Neural progenitor cell (in vitro differentiated cells): ENCODE results near the gene PMEPA1. TPM values are rescaled to one million over a fixed set of nuclear protein-coding genes. Genes with fewer than 3 reads are reported as not detected.

ENCODE experiments used
- DNase-seq: peaks from one replicate; pipeline ENCODE4 v3.0.0-alpha.2; 2016; ENCODE audit warnings: low spot score
- H2AFZ ChIP-seq: fragments of 200-600 bp; sonication (generic); replicated peaks from 2 replicates; pipeline ENCODE4 v1.6.1; 2016; ENCODE audit warnings: antibody characterized with exemption
- H3F3A ChIP-seq: fragments of 200-600 bp; sonication (generic); 2 replicates; pipeline ENCODE4 v1.6.1; 2016; ENCODE audit warnings: antibody characterized with exemption, low read depth
- H3K27ac ChIP-seq: fragments of 200-600 bp; sonication (generic); 2 replicates; pipeline ENCODE4 v1.5.1; 2016; ENCODE audit warnings: mild to moderate bottlenecking
- H3K27me3 ChIP-seq: fragments of 200-600 bp; sonication (generic); 2 replicates; pipeline ENCODE4 v1.6.1; 2016; ENCODE audit warnings: mild to moderate bottlenecking, moderate library complexity
- H3K36me3 ChIP-seq: fragments of 200-600 bp; sonication (generic); 2 replicates; pipeline ENCODE4 v1.5.1; 2016
- H3K4me1 ChIP-seq: fragments of 200-600 bp; sonication (generic); 2 replicates; pipeline ENCODE4 v1.6.1; 2016; ENCODE audit warnings: mixed run types
- H3K4me2 ChIP-seq: fragments of 200-600 bp; sonication (generic); 2 replicates; pipeline ENCODE4 v1.6.1; 2016
- H3K4me3 ChIP-seq: fragments of 200-600 bp; sonication (generic); 2 replicates; pipeline ENCODE4 v1.5.1; 2016
- H3K79me2 ChIP-seq: fragments of 200-600 bp; sonication (generic); 2 replicates; pipeline ENCODE4 v1.6.1; 2016; ENCODE audit warnings: low read depth
- H3K9ac ChIP-seq: fragments of 200-600 bp; sonication (generic); 2 replicates; pipeline ENCODE4 v1.6.1; 2016
- H3K9me3 ChIP-seq: fragments of 200-600 bp; sonication (generic); 2 replicates; pipeline ENCODE4 v1.5.1; 2016; ENCODE audit warnings: low read depth
- H4K20me1 ChIP-seq: fragments of 200-600 bp; sonication (generic); 2 replicates; pipeline ENCODE4 v1.6.1; 2016; ENCODE audit warnings: low read depth
- H3K27ac Mint-ChIP-seq: 3 replicates; pipeline ENCODE4 v1.8.0; 2021; ENCODE audit warnings: mixed read lengths
- H3K27me3 Mint-ChIP-seq: 2 replicates; pipeline ENCODE4 v1.8.0; 2022; ENCODE audit warnings: low read depth, mild to moderate bottlenecking, inconsistent platforms, moderate library complexity, mixed read lengths; ENCODE audit not compliant: insufficient read depth
- H3K36me3 Mint-ChIP-seq: 3 replicates; pipeline ENCODE4 v1.8.0; 2021; ENCODE audit warnings: mixed read lengths
- H3K4me1 Mint-ChIP-seq: 3 replicates; pipeline ENCODE4 v1.8.0; 2021; ENCODE audit warnings: mixed read lengths
- H3K4me3 Mint-ChIP-seq: 3 replicates; pipeline ENCODE4 v1.8.0; 2021; ENCODE audit warnings: mild to moderate bottlenecking, moderate library complexity, mixed read lengths
- H3K9me3 Mint-ChIP-seq: 3 replicates; pipeline ENCODE4 v1.8.0; 2020; ENCODE audit warnings: mixed read lengths
- EZH2 ChIP-seq: fragments of 200-600 bp; sonication (generic); IDR thresholded peaks from 2 replicates; pipeline ENCODE4 v1.6.1; 2017; ENCODE audit warnings: antibody characterized with exemption, mild to moderate bottlenecking, moderate library complexity
- EZH2phosphoT487 ChIP-seq: fragments of 200-600 bp; sonication (generic); IDR thresholded peaks from 2 replicates; pipeline ENCODE4 v1.6.1; 2017; ENCODE audit warnings: antibody characterized with exemption
- total RNA-seq: library from RNA; depleted of rRNA; stranded (reverse); fragments of >200 nt; gene quantifications from 2 replicates; pipeline ENCODE4 v1.2.3, GENCODE V29; 2015; ENCODE audit warnings: low replicate concordance
- TF ChIP-seq, protein P1 (sequence below): fragments of 200-600 bp; sonication (generic); IDR thresholded peaks from 2 replicates; pipeline ENCODE4 v1.5.1; 2017; ENCODE audit warnings: antibody characterized with exemption, mild to moderate bottlenecking

PMEPA1 gene
- total RNA-seq, 1 donor from 2014 or later = 1.7 TPM

GRCh38 chr20:57724610-57725405, 15.0 kb upstream of the PMEPA1 start:
- Histone ChIP-seq H3K27me3 (no peaks in the 10 kb centered on the region), H3K9ac (no peak overlapping the region), H3F3A (no peaks in the 10 kb centered on the region), H3K79me2 (no peaks in the 10 kb centered on the region), H3K4me2 (no peak overlapping the region), H3K4me3 (no peak overlapping the region), H2AFZ (no peak overlapping the region), H3K36me3 (no peaks in the 10 kb centered on the region), H3K27ac (no peak overlapping the region), H3K9me3 (no peaks in the 10 kb centered on the region), H4K20me1 (no peaks in the 10 kb centered on the region), H3K4me1 (no peaks in the 10 kb centered on the region)
- Mint-ChIP-seq H3K4me3 (no peak overlapping the region), H3K4me1 (peaks cover 18% of the 10 kb centered on the region), H3K36me3 (no peaks in the 10 kb centered on the region), H3K27ac (peak overlapping the region; percentile 58), H3K27me3 (peaks cover 8% of the 10 kb centered on the region), H3K9me3 (no peaks in the 10 kb centered on the region)
- DNase-seq = no peak
- TF ChIP-seq EZH2 = no peak
- TF ChIP-seq, protein P1, sequence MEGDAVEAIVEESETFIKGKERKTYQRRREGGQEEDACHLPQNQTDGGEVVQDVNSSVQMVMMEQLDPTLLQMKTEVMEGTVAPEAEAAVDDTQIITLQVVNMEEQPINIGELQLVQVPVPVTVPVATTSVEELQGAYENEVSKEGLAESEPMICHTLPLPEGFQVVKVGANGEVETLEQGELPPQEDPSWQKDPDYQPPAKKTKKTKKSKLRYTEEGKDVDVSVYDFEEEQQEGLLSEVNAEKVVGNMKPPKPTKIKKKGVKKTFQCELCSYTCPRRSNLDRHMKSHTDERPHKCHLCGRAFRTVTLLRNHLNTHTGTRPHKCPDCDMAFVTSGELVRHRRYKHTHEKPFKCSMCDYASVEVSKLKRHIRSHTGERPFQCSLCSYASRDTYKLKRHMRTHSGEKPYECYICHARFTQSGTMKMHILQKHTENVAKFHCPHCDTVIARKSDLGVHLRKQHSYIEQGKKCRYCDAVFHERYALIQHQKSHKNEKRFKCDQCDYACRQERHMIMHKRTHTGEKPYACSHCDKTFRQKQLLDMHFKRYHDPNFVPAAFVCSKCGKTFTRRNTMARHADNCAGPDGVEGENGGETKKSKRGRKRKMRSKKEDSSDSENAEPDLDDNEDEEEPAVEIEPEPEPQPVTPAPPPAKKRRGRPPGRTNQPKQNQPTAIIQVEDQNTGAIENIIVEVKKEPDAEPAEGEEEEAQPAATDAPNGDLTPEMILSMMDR = no peak
- no peak for TF ChIP-seq EZH2phosphoT487

DNA sequence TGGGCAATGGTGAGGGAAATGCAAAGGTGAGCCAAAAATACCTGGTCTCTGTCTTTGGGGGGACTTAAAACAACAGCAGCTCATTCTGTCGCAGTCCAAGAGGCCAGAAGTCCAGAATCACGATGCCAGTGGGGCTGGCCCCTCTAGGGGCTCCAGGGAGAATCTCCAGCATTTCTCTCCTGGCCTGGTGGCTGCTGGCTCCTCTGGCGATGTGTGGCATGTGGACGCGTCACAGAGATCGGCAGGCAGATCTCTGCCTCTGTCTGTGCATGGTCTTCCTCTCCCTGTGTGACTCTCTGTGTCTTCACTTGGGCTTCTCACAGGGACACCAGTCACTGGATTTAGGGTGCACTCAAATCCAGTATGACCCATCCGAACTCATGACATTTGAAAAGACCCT, 14.0 kb upstream of the PMEPA1 start:
- Histone ChIP-seq H3K4me1 (no peaks in the 10 kb centered on the region), H3K9ac (no peak overlapping the region), H3K27me3 (peaks cover 6% of the 10 kb centered on the region), H3K27ac (no peak overlapping the region), H3K36me3 (no peaks in the 10 kb centered on the region), H3K4me2 (no peak overlapping the region), H4K20me1 (no peaks in the 10 kb centered on the region), H3K9me3 (no peaks in the 10 kb centered on the region), H3K4me3 (no peak overlapping the region), H3F3A (no peaks in the 10 kb centered on the region), H3K79me2 (no peaks in the 10 kb centered on the region), H2AFZ (no peak overlapping the region)
- no peak for DNase-seq
- Mint-ChIP-seq H3K27ac (no peak overlapping the region), H3K36me3 (no peaks in the 10 kb centered on the region), H3K4me1 (peaks cover 18% of the 10 kb centered on the region), H3K27me3 (peaks cover 11% of the 10 kb centered on the region), H3K9me3 (no peaks in the 10 kb centered on the region), H3K4me3 (no peak overlapping the region)
- TF ChIP-seq EZH2phosphoT487 (no peak), EZH2 (no peak)
- TF ChIP-seq, protein P1 = no peak

- H3K9me3 Mint-ChIP-seq = no peaks in the 10 kb centered on the region
- H3K27ac Mint-ChIP-seq = no peak overlapping the region
- Histone ChIP-seq H3K79me2 (no peaks in the 10 kb centered on the region), H3K9ac (no peak overlapping the region), H3K4me1 (no peaks in the 10 kb centered on the region), H3K27me3 (peaks cover 10% of the 10 kb centered on the region), H3K27ac (no peak overlapping the region), H3K9me3 (no peaks in the 10 kb centered on the region), H3K36me3 (no peaks in the 10 kb centered on the region), H3K4me3 (no peak overlapping the region), H4K20me1 (no peaks in the 10 kb centered on the region), H2AFZ (no peak overlapping the region), H3K4me2 (no peak overlapping the region), H3F3A (no peaks in the 10 kb centered on the region)
- H3K27me3 Mint-ChIP-seq = peaks cover 8% of the 10 kb centered on the region
- H3K4me1 Mint-ChIP-seq = peaks cover 21% of the 10 kb centered on the region
- no peak overlapping the region for H3K4me3 Mint-ChIP-seq
- no peak for DNase-seq
- no peak for TF ChIP-seq EZH2
- TF ChIP-seq, protein P1 = no peak
- no peak for TF ChIP-seq EZH2phosphoT487
- H3K36me3 Mint-ChIP-seq = no peaks in the 10 kb centered on the region
These were observed 10.1 kb upstream of the PMEPA1 start for GRCh38 chr20:57719951-57720350.
